ENCODE data around the gene DGKB. TPM values are rescaled to one million over a fixed set of nuclear protein-coding genes. Genes with fewer than 3 reads are reported as not detected.

Gene DGKB
- total and polyA plus RNA-seq, 2 experiments from 2014 or later, result 0.28 to 1.7 TPM

DNA sequence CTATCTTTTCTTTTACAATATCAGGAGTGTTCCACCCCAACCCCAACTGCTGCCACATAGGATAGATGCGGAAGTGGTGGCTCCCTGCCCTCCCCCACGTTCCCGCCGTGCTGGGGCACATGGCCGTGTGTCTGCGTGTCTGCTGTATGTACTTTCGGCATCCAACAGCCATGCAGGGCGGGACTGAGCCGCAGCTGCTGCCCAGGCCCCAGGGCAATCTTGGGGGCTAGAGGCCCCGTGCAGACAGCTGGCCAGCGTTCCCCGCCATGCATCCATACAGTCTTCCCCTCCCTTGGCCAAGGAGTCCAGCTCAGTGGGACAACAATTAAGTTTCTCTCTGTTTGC lies 162.7 kb downstream of the DGKB start:
- Histone ChIP-seq H3K9me3 (ENCODE audit: low read depth) (peaks cover 12% of the 10 kb centered on the region), H3K4me1 (ENCODE audit: insufficient read depth) (no peaks in the 10 kb centered on the region), H3K4me3 (no peak overlapping the region), H3K36me3 (replicated peaks; ENCODE audit: insufficient read depth, low read depth) (no peaks in the 10 kb centered on the region), H3K79me2 (no peaks in the 10 kb centered on the region), H3K4me2 (no peak overlapping the region), H4K20me1 (ENCODE audit: insufficient read depth, poor library complexity, severe bottlenecking) (no peaks in the 10 kb centered on the region), H3K27me3 (no peaks in the 10 kb centered on the region), H2AFZ (no peak overlapping the region), H3K9me2 (replicated peaks; ENCODE audit: insufficient read depth) (no peaks in the 10 kb centered on the region), H3K27ac (no peak overlapping the region)
- 95% methylated on average over 12 of the region's 12 CpGs for WGBS (ENCODE audit: low lambda C conversion rate, missing lambda C conversion rate)
- no peak for TF ChIP-seq EZH2phosphoT487 (IDR thresholded peaks at IDR 0.05; ENCODE audit: low read depth, severe bottlenecking, unreplicated experiment)
- no peak for TF ChIP-seq CTCF (IDR thresholded peaks at IDR 0.05; ENCODE audit: poor library complexity)
- TF ChIP-seq EZH2 (IDR thresholded peaks at IDR 0.05; ENCODE audit: borderline replicate concordance), result no peak
- DNase-seq (ENCODE audit: low spot score), result no peak

DNA sequence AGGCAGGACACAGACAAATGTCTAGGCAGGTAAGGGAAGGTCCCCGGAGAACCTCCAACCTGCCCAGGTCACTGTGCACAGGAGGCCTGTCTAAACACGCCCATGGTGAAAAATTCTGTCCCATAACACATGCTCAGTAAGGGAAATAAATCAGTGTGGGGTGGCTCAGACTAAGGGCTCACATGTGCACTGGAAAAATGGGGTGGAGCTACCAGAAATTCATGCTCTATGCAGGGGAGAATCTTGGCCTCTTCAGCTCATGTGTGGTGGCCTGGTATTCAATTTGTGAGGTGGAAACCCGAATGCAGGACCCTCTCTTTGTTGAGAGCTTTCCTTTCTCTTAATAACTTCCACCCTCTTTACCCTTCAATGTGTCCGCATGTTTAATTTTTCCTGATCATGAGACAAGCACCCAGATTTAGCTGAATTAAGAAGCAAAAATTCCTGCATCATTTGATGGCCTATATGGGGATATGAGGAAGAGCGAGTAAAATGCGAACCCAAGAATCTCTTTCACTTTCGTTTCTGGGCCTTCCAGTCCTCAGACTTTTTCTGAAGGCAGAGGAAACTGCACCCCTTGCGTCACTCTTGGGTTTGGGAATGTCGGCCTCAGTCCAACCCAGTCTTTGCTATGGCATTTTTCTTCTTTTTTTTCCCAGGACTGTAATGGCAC lies 163.2 kb downstream of the DGKB start:
- Histone ChIP-seq H3K4me2 (no peak overlapping the region), H3K4me3 (no peak overlapping the region), H2AFZ (no peak overlapping the region)

DNA sequence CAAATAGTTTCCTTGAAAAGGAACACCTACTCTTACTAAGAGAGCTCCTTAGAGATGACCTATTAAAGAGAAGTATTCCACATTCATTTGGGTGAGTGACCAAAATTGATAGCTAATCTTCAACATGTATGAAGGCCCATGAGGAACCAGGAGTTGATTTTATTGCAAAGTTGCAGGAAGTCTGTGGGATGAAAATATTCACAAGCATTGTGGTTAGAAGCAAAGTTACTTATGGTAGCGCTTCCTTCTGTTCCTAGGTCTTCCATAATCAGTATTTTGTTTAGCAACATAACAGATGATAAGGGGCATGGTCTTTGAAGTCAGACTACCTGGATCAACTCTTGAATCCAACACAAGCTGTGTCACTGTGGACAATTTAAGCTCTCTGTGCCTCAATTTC lies 164.5 kb downstream of the DGKB start:
- peaks cover 5% of the 10 kb centered on the region for H3K9me3 ChIP-seq (ENCODE audit: low read depth)
- H3K4me2 ChIP-seq, result no peak overlapping the region
- 61% methylated on average over 1 of the region's 1 CpG for WGBS (ENCODE audit: low lambda C conversion rate, missing lambda C conversion rate)
- TF ChIP-seq EZH2phosphoT487 (IDR thresholded peaks at IDR 0.05; ENCODE audit: low read depth, severe bottlenecking, unreplicated experiment), result no peak
- TF ChIP-seq EZH2 (IDR thresholded peaks at IDR 0.05; ENCODE audit: borderline replicate concordance), result no peak
- no peak for TF ChIP-seq CTCF (IDR thresholded peaks at IDR 0.05; ENCODE audit: poor library complexity)
- no peak overlapping the region for H3K27ac ChIP-seq
- H3K27me3 ChIP-seq, result no peaks in the 10 kb centered on the region
- H3K79me2 ChIP-seq, result no peaks in the 10 kb centered on the region
- no peaks in the 10 kb centered on the region for H3K4me1 ChIP-seq (ENCODE audit: insufficient read depth)
- H3K36me3 ChIP-seq (replicated peaks; ENCODE audit: insufficient read depth, low read depth), result no peaks in the 10 kb centered on the region
- H4K20me1 ChIP-seq (ENCODE audit: insufficient read depth, poor library complexity, severe bottlenecking), result no peaks in the 10 kb centered on the region
- H3K4me3 ChIP-seq, result no peak overlapping the region
- DNase-seq (ENCODE audit: low spot score), result no peak
- no peak overlapping the region for H2AFZ ChIP-seq
- H3K9me2 ChIP-seq (replicated peaks; ENCODE audit: insufficient read depth), result no peaks in the 10 kb centered on the region

More for the DNA sequence above, 163.2 kb downstream of the DGKB start:
- H3K27me3 ChIP-seq, result no peaks in the 10 kb centered on the region
- H3K79me2 ChIP-seq, result no peaks in the 10 kb centered on the region
- H3K9me2 ChIP-seq (replicated peaks; ENCODE audit: insufficient read depth), result no peaks in the 10 kb centered on the region
- H4K20me1 ChIP-seq (ENCODE audit: insufficient read depth, poor library complexity, severe bottlenecking), result no peaks in the 10 kb centered on the region
- H3K9me3 ChIP-seq (ENCODE audit: low read depth), result peaks cover 12% of the 10 kb centered on the region
- no peaks in the 10 kb centered on the region for H3K4me1 ChIP-seq (ENCODE audit: insufficient read depth)
- no peak for DNase-seq (ENCODE audit: low spot score)
- TF ChIP-seq EZH2phosphoT487 (IDR thresholded peaks at IDR 0.05; ENCODE audit: low read depth, severe bottlenecking, unreplicated experiment) (no peak), EZH2 (IDR thresholded peaks at IDR 0.05; ENCODE audit: borderline replicate concordance) (no peak), CTCF (IDR thresholded peaks at IDR 0.05; ENCODE audit: poor library complexity) (no peak)
- no peaks in the 10 kb centered on the region for H3K36me3 ChIP-seq (replicated peaks; ENCODE audit: insufficient read depth, low read depth)
- 88% methylated on average over 9 of the region's 9 CpGs for WGBS (ENCODE audit: low lambda C conversion rate, missing lambda C conversion rate)
- no peak overlapping the region for H3K27ac ChIP-seq
